Thyroid gland (tissue), 4 donors: Measurements from ENCODE around the gene P2RY2.

Source experiments
- POLR2A ChIP-seq, 2 donors: fragments of 450-650 bp; IDR thresholded peaks; one replicate each; pipeline ENCODE4 v1.6.1; 2017; ENCODE audit warnings: antibody characterized with exemption in 2 of 2, mild to moderate bottlenecking in 2 of 2, moderate library complexity in 1 of 2
- TF ChIP-seq, protein P1 (sequence below), 6 experiments: fragments of 200-600 bp in 3 of 6; fragments of 450-650 bp in 3 of 6; sonication (generic) in 3 of 6; IDR thresholded peaks; one replicate each; pipeline ENCODE4 v1.5.1; 2016 to 2019; ENCODE audit warnings: antibody characterized with exemption in 6 of 6, mild to moderate bottlenecking in 2 of 6, inconsistent platforms in 1 of 6, moderate library complexity in 1 of 6

DNA sequence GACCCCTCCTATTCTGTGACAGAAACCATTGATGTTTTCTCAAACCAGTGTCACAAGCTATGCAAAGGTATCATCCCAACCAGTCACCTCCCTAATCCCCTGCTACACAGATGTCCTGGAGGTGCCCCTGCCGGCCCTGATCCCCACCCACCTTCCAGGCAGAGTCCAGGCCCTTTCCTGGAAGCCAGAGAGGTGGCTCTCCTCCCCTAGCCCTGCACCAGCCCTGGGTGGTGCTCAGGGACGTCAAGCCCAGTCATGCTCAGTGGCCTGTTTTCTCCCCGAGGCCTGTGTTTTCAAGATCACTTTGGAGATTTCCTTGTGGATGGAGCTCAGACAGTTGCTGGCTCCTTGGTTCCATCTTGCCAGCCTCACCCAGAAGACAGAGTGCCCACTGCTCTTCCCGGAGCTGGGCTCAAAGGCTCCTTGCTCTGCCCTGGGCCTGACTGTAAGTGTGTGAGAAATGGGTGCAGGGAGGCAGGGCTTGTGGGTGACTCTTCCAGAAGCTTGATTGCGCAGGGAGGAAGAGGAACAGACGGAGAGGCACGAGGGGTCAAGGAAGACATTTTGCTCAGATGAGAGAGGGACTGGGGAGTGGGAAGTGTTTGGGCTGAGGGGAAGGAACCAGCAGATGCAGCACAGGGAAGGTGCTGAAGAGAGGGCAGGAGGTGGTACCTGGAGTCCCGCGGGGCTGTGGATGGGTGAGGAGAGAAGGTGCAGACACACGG, 65.4 kb downstream of the P2RY2 start:
- TF ChIP-seq, protein P1, sequence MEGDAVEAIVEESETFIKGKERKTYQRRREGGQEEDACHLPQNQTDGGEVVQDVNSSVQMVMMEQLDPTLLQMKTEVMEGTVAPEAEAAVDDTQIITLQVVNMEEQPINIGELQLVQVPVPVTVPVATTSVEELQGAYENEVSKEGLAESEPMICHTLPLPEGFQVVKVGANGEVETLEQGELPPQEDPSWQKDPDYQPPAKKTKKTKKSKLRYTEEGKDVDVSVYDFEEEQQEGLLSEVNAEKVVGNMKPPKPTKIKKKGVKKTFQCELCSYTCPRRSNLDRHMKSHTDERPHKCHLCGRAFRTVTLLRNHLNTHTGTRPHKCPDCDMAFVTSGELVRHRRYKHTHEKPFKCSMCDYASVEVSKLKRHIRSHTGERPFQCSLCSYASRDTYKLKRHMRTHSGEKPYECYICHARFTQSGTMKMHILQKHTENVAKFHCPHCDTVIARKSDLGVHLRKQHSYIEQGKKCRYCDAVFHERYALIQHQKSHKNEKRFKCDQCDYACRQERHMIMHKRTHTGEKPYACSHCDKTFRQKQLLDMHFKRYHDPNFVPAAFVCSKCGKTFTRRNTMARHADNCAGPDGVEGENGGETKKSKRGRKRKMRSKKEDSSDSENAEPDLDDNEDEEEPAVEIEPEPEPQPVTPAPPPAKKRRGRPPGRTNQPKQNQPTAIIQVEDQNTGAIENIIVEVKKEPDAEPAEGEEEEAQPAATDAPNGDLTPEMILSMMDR (IDR thresholded peaks at IDR 0.05): no peak
- TF ChIP-seq POLR2A (IDR thresholded peaks at IDR 0.05): no peak
